Hepatocyte (in vitro differentiated cells): ENCODE measurements around the gene NUDT3. TPM values are rescaled to one million over a fixed set of nuclear protein-coding genes. Genes with fewer than 3 reads are reported as not detected.

Experiments used
- DNase-seq: peaks from one replicate; pipeline ENCODE4 v3.0.0-alpha.2; 2016; ENCODE audit warnings: low spot score
- H2AFZ ChIP-seq: fragments of 200-600 bp; sonication (generic); 2 replicates; pipeline ENCODE4 v1.6.0; 2016; ENCODE audit warnings: antibody characterized with exemption, mild to moderate bottlenecking
- H3K27ac ChIP-seq: fragments of 200-600 bp; sonication (generic); 2 replicates; pipeline ENCODE4 v1.5.1; 2016; ENCODE audit warnings: mild to moderate bottlenecking
- H3K27me3 ChIP-seq: fragments of 200-600 bp; sonication (generic); 2 replicates; pipeline ENCODE4 v1.6.1; 2016
- H3K36me3 ChIP-seq: fragments of 200-600 bp; sonication (generic); replicated peaks from 2 replicates; pipeline ENCODE4 v1.5.1; 2016; ENCODE audit warnings: low read depth; ENCODE audit not compliant: insufficient read depth
- H3K4me1 ChIP-seq: fragments of 200-600 bp; sonication (generic); 2 replicates; pipeline ENCODE4 v1.5.1; 2016; ENCODE audit warnings: mild to moderate bottlenecking, moderate library complexity; ENCODE audit not compliant: insufficient read depth
- H3K4me2 ChIP-seq: fragments of 200-600 bp; sonication (generic); 2 replicates; pipeline ENCODE4 v1.6.0; 2016
- H3K4me3 ChIP-seq: fragments of 200-600 bp; sonication (generic); 2 replicates; pipeline ENCODE4 v1.5.1; 2016; ENCODE audit warnings: mild to moderate bottlenecking
- H3K79me2 ChIP-seq: fragments of 200-600 bp; sonication (generic); 2 replicates; pipeline ENCODE4 v1.6.0; 2017; ENCODE audit warnings: mild to moderate bottlenecking
- H3K9me2 ChIP-seq: fragments of 200-600 bp; sonication (generic); replicated peaks from 2 replicates; pipeline ENCODE4 v1.6.0; 2017; ENCODE audit warnings: mild to moderate bottlenecking; ENCODE audit not compliant: insufficient read depth
- H3K9me3 ChIP-seq: fragments of 200-600 bp; sonication (generic); 2 replicates; pipeline ENCODE4 v1.5.1; 2016; ENCODE audit warnings: low read depth, mild to moderate bottlenecking
- H4K20me1 ChIP-seq: fragments of 200-600 bp; sonication (generic); 2 replicates; pipeline ENCODE4 v1.6.0; 2016; ENCODE audit warnings: mild to moderate bottlenecking; ENCODE audit not compliant: insufficient read depth, poor library complexity, severe bottlenecking
- CTCF ChIP-seq: fragments of 200-600 bp; sonication (generic); IDR thresholded peaks from 2 replicates; pipeline ENCODE4 v1.5.1; 2016; ENCODE audit warnings: antibody characterized with exemption, mild to moderate bottlenecking; ENCODE audit not compliant: poor library complexity
- EZH2 ChIP-seq: fragments of 200-600 bp; sonication (generic); IDR thresholded peaks from 2 replicates; pipeline ENCODE4 v1.6.1; 2016; ENCODE audit warnings: antibody characterized with exemption, mild to moderate bottlenecking, borderline replicate concordance
- EZH2phosphoT487 ChIP-seq: fragments of 200-600 bp; sonication (generic); IDR thresholded peaks from one replicate; pipeline ENCODE4 v1.6.1; 2018; ENCODE audit warnings: antibody characterized with exemption, mild to moderate bottlenecking, low read depth, moderate library complexity; ENCODE audit not compliant: unreplicated experiment, severe bottlenecking
- WGBS: methylation state at CpG from one replicate; pipeline ENCODE4 v1.1.6; 2016; ENCODE audit warnings: low lambda C conversion rate; ENCODE audit errors: missing lambda C conversion rate; 5-methylcytosine and 5-hydroxymethylcytosine counted together
- polyA plus RNA-seq: library from polyadenylated mRNA; unstranded; fragments of >200 nt; fragmentation: Nextera tagmentation; extraction: Ambion mirVana; gene quantifications from 2 replicates; pipeline ENCODE4 v1.2.1, GENCODE V29; 2016
- total RNA-seq: library from RNA; depleted of rRNA; stranded (reverse); fragments of >200 nt; gene quantifications from 2 replicates; pipeline ENCODE4 v1.2.3, GENCODE V29; 2014

Gene NUDT3
- total and polyA plus RNA-seq, 2 experiments from 2014 or later = 6.2 to 20.4 TPM

DNA sequence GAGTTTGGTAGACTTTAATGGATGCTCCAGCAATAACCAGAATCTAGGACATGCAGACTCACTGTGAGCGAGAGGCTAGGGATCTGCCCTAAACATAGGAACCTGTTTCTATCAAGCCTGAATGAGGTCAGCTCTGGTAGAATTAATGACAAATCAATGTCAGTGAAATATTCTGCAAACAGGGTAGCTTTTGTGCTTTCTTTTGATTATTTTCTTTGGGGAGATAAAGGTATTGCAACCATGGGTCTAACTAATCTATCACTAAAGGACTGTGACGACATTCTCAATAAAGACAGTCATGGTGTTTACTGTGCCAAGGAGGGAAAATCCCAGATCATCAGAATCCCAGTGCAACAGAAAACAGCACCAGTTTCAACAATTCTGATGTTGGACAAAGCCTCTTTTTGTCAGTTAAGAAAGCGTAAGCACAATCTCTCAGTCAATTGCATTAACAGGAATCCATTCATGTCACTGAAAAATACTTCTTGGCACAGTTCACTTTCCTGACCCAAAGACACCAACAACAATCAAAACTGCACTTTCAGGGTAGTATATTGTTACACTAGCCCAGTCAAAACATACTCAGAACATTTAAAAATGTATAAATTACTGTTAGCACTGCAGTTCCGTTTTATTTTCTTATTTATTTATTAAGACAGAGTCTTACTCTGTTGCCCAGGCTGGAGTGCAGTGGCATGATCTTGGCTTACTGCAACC, 106.9 kb downstream of the NUDT3 start:
- Histone ChIP-seq H3K36me3 (no peaks in the 10 kb centered on the region), H3K4me1 (no peaks in the 10 kb centered on the region), H3K27me3 (no peaks in the 10 kb centered on the region), H3K27ac (no peak overlapping the region), H3K9me3 (no peaks in the 10 kb centered on the region), H3K4me2 (no peak overlapping the region), H3K9me2 (no peaks in the 10 kb centered on the region), H4K20me1 (no peaks in the 10 kb centered on the region), H3K4me3 (no peak overlapping the region), H2AFZ (no peak overlapping the region), H3K79me2 (no peaks in the 10 kb centered on the region)
- 93% methylated on average over 4 of the region's 4 CpGs for WGBS
- DNase-seq = no peak
- no peak for TF ChIP-seq EZH2
- no peak for TF ChIP-seq CTCF
- TF ChIP-seq EZH2phosphoT487 = no peak

DNA sequence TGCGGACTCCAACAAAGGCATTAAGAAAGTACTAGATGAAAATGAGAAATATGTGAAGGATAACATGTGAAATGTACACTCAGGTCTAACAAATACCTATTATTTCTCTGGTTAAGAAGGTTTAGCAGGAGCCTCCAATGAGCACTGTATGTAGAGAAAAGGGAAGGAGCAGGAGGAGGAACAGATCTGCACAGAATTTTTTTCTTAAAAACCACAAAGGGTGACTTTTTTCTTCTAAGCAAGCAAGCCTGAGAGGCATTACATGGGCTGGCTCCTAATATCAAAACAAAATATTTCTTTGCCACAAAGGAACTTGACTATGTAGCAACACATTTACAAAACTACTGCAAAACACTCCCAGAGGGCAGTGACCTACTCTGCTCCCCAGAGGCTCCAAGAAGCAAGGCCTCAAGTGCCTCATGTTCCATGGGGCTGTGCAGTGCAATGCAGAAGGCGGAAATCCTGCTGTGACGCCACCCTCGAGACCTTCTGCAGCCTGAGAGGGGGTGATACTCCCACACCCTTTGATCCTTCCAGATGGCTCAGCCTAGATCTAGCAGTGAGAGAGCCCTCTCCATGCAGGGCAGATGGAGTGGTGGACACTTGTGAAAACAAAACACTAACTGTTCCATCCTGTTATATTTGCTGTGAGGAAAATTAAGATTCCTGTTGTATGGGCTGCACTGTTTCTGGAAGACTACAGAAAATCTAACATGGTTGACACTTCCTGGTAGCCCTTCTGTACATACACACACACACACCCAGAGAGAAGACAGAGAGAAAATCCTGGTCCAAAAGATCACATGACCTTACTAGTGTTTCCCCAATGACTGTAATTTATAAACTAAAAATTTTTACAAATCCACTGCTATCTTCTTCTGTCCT, 107.7 kb downstream of the NUDT3 start:
- H2AFZ ChIP-seq = no peak overlapping the region
- no peak for DNase-seq

GRCh38 chr6:34281702-34282334, 110.7 kb downstream of the NUDT3 start:
- Histone ChIP-seq H2AFZ (no peak overlapping the region), H3K79me2 (no peaks in the 10 kb centered on the region), H3K27ac (no peak overlapping the region), H3K36me3 (no peaks in the 10 kb centered on the region), H3K9me3 (no peaks in the 10 kb centered on the region), H3K4me1 (no peaks in the 10 kb centered on the region), H3K4me3 (no peak overlapping the region), H3K4me2 (no peak overlapping the region), H4K20me1 (no peaks in the 10 kb centered on the region), H3K27me3 (no peaks in the 10 kb centered on the region), H3K9me2 (no peaks in the 10 kb centered on the region)
- TF ChIP-seq EZH2phosphoT487 = no peak
- no peak for TF ChIP-seq EZH2
- TF ChIP-seq CTCF = no peak
- DNase-seq = no peak
- 93% methylated on average over 6 of the region's 6 CpGs for WGBS

More for the DNA sequence above, 107.7 kb downstream of the NUDT3 start:
- Histone ChIP-seq H3K4me2 (no peak overlapping the region), H3K79me2 (no peaks in the 10 kb centered on the region), H3K4me3 (no peak overlapping the region), H4K20me1 (no peaks in the 10 kb centered on the region), H3K4me1 (no peaks in the 10 kb centered on the region), H3K36me3 (no peaks in the 10 kb centered on the region), H3K9me3 (no peaks in the 10 kb centered on the region), H3K27ac (no peak overlapping the region), H3K27me3 (no peaks in the 10 kb centered on the region), H3K9me2 (no peaks in the 10 kb centered on the region)
- WGBS = 96% methylated on average over 4 of the region's 4 CpGs
- TF ChIP-seq EZH2phosphoT487 = no peak
- TF ChIP-seq CTCF = no peak
- TF ChIP-seq EZH2 = no peak
